ENCODE results near the gene SULT4A1. TPM values are rescaled to one million over a fixed set of nuclear protein-coding genes. Genes with fewer than 3 reads are reported as not detected.

Gene SULT4A1
- total RNA-seq, 1 experiment from 2014 or later: not detected

- DNase-seq (ENCODE audit: low read depth): no peak
These were observed 1.5 kb downstream of the SULT4A1 start for GRCh38 chr22:43860831-43861230.

DNA sequence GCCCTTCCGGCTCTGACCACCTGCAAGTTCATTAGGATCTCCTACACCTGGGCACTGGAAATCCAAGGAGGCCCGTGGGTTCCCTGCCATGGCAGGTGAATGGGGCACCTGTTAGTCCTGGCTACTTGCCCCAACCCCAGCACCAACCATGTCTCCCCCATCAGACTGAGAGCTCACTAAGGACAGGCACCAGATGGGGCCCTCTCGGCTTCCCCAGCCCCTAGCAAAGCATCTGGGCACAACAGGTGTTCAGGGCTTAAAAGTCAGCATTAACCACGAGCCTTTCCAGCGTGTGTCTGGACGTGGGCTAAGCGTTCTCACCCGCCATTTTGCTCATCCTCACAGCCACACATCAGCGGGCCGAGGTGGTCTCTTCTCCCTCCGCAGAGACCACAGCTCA lies 2.2 kb downstream of the SULT4A1 start:
- DNase-seq (ENCODE audit: low read depth): no peak

DNA sequence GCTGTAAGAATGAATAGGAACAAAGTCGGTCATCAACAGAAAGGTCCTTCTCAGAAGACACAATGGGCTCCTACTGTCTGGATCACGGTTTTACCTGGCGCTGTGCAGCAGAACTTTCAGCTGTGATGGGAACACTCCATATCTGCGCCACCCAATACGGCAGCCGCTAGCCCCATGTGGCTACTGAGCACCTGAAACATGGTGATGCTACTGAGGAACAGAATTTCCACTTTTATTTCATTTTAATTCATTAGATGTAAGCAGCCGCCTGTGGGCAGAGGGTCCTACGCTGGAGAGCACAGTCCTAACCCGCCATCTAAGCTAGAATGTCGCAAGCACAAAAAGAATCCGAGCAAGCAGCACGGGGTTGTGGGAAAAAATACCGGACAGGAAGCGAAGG lies 2.7 kb downstream of the SULT4A1 start:
- DNase-seq (ENCODE audit: low read depth): no peak

GRCh38 chr22:43859176-43859575 lies 3.1 kb downstream of the SULT4A1 start:
- no peak for DNase-seq (ENCODE audit: low read depth)

GRCh38 chr22:43858156-43858895 lies 4.0 kb downstream of the SULT4A1 start:
- no peak for DNase-seq (ENCODE audit: low read depth)

- DNase-seq (ENCODE audit: low read depth): no peak
These were observed 4.9 kb downstream of the SULT4A1 start for GRCh38 chr22:43857367-43857766.

DNA sequence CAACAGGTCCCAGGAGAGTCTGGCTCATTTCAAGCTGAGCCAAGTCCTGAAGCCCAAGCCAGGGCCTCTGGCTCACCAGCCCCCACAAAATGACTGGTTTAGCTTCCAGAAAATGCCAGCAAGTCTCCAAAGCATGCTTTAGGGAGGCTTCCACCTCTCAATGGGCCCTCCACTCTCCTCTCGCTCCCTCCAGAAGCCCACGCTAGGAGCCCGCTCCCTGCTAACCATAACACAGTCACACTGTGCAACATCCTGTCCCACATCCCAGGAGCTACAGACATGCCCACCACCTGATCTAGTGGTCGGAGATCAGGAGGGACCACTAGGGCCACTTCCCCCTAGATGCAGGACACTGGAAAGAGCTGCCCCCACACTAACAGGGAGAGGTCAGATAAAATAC lies 6.9 kb downstream of the SULT4A1 start:
- no peak for DNase-seq (ENCODE audit: low read depth)

DNA sequence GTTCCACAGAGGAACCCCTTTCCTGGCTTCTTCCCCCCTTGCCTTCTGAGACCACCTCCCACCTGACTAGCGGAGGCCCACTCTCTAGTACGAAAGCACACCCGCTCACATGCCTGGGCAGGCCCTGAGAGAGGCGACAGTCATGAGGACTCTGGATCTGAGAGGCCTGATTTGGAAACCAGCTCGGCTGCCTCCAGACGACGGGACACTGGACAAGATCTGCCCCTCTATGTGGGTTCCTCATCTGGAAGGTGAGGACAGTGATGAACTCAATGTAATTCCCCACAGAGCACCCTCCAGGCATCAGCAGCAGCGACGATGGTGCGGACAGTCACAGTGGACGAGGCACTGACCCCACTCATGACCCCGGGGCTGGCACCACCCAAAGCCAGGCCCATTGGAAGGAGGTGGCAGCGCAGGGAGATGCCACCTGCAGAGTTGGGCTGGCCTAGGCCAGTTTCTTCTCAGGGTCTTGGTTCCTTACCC lies 7.5 kb downstream of the SULT4A1 start:
- DNase-seq (ENCODE audit: low read depth): no peak

- no peak for DNase-seq (ENCODE audit: low read depth)
These were observed 8.1 kb downstream of the SULT4A1 start for GRCh38 chr22:43854121-43854785.

GRCh38 chr22:43853328-43853931 lies 8.9 kb downstream of the SULT4A1 start:
- DNase-seq (ENCODE audit: low read depth): no peak

DNA sequence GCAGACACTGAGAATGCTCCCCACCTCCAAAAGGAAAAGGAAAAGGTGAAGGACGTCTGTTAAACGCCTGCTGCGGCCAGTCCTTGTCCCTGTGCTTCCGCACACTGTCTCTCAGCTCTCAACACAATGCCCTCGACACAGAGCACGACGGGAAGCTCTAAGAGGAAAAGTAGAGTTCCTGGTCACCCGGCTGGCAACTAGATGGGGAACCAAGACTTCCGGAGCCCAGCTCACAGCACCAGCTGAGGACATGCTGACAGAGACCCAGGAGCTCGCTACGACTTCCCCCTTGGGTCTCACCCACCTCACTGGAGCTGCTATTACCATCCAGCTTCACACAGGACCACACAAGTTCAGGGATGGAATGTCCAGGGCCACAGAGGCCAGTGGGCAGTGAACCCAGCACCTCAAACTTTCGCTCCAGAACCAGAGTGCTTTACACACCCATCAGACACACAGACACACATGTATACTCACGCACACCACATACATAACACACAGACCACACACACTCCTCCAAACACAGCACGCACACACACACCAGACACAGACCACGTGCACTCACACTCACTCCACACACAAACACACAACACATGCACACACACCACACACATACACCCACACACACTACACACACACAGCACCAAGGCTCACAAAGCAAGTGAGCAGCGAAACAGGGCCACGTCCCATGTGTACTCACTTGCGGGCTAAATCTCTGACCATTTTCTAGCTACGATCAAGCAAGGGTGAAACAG lies 9.6 kb downstream of the SULT4A1 start:
- no peak for DNase-seq (ENCODE audit: low read depth)

GRCh38 chr22:43851979-43852307 lies 10.4 kb downstream of the SULT4A1 start:
- no peak for DNase-seq (ENCODE audit: low read depth)

DNA sequence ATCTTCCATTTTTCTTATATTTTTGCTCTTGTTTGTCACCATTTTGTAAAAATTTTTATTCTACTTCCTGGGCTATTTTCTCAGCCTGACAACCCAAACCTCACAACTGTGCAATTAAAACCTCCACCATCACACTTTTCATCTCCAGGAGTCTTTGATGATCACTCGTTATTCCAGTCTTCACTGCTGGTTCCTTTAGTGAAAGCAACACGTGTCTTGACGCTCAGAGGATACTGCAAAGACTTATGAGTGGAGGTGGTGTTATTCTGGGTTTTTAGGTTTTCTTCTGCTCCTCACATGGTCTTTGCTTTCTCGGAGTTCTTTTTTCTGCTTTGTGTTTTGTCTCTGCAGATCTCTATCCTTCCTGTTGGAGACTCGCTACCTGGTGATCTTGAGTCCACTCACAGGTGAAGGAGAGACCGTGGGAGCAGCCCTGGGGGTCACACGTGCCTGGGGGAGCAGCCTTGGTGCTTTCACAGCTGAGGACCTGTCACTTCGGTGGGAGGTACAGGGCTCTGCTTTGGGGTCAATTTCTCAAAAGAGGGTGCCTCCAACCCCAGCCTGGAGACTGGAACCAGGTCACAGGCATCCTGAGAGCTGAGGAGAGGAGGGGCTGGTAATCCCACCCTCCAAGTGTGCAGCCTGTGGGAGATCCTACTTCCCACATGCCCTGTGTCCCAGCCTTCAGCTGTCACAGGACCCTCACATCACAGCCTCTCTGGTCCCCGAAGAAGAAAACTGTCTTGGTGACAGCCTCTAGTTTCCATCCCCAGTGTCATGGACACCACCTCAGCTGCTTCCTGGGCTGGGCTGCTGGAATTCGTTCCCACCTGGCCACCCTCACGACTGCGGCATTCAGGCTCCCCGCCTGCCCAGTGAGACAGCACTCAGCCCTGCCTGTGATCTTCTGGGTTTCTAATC lies 11.0 kb downstream of the SULT4A1 start:
- DNase-seq (ENCODE audit: low read depth): no peak

DNA sequence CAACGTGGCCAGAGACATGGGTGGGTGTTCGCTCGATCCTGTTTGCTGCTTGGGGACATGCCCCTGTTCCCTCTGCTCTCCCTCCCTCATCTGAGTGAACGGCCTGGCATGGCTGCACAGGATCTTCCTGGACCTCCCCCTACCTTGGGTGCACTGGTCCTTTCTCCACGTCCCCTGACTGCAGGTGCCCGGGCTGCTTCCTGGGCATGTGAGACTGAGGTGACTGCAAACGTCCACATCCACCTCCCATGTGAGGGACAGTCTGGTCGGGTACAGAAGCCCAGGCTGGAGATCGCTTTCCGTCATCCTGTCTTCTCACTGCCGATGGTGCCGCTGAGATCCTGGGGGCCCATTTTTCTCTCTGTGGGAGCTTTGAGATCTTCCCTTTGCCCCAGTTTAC lies 11.8 kb downstream of the SULT4A1 start:
- no peak for DNase-seq (ENCODE audit: low read depth)

DNA sequence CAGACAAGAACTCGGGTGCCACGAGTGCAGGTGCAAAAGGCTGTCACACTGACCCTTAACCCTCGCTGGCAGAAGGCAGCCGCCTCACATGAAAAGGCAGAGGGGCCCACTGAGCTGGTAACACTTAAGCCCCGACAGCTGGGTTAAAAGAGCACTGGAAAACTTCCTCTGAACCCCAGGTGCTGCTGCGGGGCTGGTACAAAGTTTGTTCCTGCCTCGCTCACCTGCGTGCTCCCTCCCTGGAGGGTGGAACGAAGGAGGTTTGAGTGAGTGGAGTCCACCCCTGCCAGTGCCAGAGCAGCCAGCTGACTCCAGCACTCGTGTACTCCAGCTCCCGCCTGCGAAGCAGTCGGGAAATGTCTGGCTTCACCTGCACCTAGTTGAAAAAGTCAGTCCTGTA lies 12.6 kb downstream of the SULT4A1 start:
- DNase-seq (ENCODE audit: low read depth): no peak

DNA sequence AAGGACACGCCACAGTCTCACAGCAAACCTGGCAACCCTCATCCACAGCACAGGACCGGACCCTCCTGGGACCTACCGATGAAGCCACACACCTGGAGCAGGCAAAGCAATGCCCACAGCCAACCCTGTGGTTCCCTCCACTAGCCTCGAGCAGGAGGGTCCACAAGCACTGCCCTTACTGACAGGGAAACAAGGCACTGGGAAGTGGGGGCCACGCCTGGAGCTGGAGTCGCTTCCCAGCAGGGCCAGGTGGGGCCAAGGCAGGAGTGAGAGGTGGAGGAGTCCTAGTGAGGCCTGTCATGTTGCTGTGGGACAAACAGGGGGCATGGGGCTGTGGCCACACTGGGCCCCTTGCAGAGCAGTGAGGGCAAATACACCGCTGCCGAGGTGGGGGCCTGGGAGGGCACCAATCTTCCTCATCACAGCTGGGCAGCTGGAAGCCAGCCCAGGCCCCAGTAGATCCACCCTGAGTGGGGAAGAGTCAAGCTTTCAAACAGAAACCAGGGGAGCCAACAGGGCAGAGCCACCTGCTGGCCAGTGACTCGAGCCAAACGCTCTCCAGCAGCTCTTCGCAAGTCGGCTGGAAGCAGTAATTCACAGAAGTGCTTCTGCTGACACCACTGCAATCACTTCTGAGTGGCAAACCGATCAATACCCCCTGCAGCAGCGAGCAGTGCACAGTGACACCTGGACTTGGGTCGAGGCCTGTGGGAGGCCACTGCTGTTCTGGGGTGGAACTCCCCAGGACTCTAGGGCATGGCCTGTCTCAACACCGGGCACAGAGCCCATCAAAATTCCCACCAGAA lies 13.7 kb downstream of the SULT4A1 start:
- DNase-seq (ENCODE audit: low read depth): no peak

DNA sequence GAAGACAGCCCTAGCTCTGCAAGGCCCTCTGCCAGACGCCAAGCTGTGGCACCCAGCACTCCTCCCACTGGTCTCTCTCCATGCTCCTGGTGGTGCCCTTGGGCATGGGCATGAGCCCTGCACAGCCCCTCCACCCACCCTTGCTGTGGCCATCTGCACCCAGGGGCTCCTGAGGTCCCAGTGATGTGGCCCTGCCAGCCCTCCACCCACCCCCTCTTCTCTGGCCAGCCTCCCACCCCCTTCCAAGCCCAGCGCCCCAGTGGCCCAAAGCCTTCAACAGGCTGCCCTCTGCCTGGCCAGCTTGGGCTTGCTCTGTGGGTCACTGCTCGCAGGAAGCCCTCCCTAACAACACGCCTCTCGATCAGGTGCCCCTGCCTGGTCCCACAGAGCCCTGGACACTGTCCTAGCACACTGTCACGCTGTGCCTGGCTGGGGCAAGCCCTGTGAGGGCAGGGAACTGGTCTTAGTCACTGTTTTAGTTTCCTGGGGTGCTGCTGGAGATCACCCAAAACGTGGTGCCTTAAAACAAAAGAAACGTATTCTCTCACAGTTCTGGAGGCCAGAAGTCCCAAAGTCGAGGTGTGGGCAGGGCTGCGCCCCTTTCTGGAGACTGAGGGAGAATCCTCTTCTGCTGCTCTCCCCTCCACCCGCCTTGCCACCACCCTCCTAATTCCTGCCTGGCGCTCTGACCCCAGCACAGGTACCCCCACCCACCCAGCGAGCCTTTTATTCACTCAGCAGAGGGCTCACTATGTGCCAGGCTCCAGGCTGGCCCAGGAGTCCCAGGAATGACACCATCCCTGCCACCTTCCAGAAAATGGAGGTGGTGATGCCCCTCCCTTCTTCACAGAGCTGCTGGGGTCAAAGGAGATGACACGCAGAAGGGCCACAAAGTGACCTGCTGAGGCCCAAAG lies 14.7 kb downstream of the SULT4A1 start:
- no peak for DNase-seq (ENCODE audit: low read depth)

GRCh38 chr22:43846966-43847365 lies 15.3 kb downstream of the SULT4A1 start:
- no peak for DNase-seq (ENCODE audit: low read depth)

- DNase-seq (ENCODE audit: low read depth): no peak
These were observed 16.3 kb downstream of the SULT4A1 start for GRCh38 chr22:43845981-43846380.
